AG10803 (cell line): ENCODE results near the gene FAM53A.

ENCODE experiments used
- DNase-seq: peaks from one replicate; pipeline ENCODE4 v3.0.0; 2010; ENCODE audit warnings: low read depth
- H3K4me3 ChIP-seq: 2 replicates; pipeline ENCODE4 v1.5.1; 2011; ENCODE audit warnings: mild to moderate bottlenecking, low read length, control low read depth
- CTCF ChIP-seq: conservative IDR thresholded peaks from 2 replicates; pipeline ENCODE4 v1.5.1; 2011; ENCODE audit warnings: mild to moderate bottlenecking, low read length, control low read depth, inconsistent platforms

FAM53A gene

DNA sequence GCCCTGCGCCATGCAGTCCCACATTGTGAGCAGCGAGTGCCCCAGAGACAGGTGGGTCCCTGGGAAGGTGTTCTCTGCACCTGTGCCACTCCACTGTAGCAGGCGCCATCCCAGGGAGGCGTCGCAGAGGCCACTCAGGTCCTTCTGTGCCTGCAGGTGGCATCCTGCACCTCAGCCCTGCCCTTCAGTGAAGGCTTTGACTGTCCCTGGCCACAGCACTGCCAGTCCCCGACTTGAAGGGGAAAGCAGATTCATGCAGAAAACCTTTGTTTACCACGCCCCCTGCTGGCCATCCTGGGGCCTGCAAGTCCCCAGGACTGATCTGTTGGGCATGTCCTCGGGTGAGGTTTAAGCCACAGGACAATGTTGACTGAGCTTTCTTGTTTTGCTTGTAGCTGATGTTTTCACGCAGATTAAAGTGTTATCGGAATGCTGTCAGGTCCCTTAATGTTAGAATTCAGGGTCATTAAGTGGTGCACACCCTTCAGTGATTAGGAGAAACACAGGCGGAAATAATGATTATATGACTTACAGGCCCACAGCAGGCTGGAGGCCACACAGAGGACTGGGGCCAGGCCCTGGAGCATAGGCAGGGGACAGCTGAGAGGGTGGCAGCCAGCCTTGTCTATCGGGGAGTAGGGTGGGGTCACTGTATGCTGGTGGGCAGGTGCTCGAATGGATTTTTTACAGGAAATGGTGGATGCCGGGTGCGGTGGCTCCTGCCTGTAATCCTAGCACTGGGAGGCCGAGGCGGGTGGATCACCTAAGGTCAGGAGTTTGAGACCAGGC is 42.2 kb upstream of the FAM53A start:
- peak; percentile 76 for DNase-seq
- H3K4me3 ChIP-seq, result no peak overlapping the region
- peak; percentile 96 for TF ChIP-seq CTCF

- no peak for TF ChIP-seq CTCF
- no peak for DNase-seq
- H3K4me3 ChIP-seq, result no peak overlapping the region
Measured at GRCh38 chr4:1725521-1725920, 41.4 kb upstream of the FAM53A start.

GRCh38 chr4:1723131-1723801 is 39.2 kb upstream of the FAM53A start:
- H3K4me3 ChIP-seq, result no peak overlapping the region
- no peak for DNase-seq
- no peak for TF ChIP-seq CTCF

GRCh38 chr4:1722551-1723118 is 38.5 kb upstream of the FAM53A start:
- peak overlapping the region; percentile 55 for H3K4me3 ChIP-seq
- no peak for DNase-seq
- TF ChIP-seq CTCF, result no peak

DNA sequence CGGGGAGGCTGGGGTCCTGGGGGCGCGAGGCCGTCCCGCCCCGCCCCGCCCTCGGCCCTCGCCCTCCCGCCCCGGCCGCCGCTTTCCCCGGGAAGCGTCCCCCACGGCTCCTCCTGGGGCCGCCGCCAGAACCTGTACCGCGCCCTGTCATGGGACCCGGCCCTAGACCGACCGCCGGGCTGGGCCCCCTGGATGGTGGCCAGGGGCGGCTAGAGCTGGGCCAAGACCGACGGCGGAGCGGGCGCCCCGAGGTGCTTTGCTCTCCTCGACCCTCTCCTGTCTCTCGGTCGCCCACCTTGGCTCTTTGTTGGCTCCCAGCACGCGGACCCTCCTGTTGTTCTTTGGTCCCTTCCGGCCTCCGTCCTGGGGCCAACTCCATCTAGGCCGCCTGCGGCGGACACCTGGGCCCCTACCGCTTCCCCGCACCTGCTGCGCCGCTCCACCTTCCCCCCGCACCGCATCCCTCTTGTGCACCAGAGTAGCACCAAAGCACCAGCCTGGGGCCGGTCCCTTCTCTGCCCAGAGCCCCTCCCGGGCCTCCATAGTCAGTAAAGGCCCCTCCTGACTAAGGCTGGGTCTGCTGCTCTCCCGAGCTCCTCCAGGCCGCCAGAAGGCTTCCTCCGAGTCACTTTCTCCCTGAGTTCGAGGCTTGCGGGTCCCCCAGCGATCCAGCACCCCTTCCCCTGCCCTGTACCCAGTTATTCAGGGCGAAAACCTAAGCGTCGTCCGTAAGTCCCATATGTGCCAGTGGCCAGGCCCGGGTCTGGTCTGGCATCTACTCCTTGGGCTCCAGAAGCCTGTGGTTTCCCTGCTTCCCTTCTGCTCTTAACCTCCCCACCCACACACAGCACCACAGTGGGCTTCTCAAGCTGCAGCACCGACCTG is 37.8 kb upstream of the FAM53A start:
- peak overlapping the region; percentile 55 for H3K4me3 ChIP-seq
- no peak for TF ChIP-seq CTCF
- DNase-seq, result no peak

GRCh38 chr4:1721003-1721665 is 37.0 kb upstream of the FAM53A start, which contains the start of the genes TACC3 and TMEM129:
TSS of gene TACC3 (plus strand) at chr4:1721521. CDS start at chr4:1723422, 1,901 bp downstream.
TSS of gene TMEM129 (minus strand) at chr4:1721323. CDS start at chr4:1720837, 486 bp downstream.
- H3K4me3 ChIP-seq, result peak within 1 kb of the TSS; percentile 69
- peak; percentile 89 for DNase-seq
- TF ChIP-seq CTCF, result no peak
